Measurements from ENCODE around the gene AKT3.
"Not testable (repeated sequence)": the region's sequence is repeated elsewhere in the genome, so short reads cannot be mapped to it uniquely, and the experiment has no call there.

Gene AKT3

DNA sequence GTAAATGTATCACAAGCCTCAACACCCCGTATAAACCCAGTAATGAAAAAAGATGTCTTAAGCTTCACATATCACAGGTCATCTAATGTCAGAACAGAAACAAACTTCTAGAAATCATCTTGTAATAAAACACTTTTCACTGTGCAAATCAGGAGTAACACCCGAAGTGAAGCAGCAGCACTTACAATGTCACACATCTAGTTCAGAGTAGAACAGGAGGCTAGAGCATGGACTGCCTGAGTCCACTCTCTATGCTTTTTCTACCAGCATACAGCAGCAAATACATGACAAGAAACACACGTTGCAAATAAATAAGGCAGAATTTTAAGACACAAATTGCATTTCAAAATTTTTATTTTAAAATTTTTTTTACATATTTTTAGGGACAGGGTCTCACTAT lies 57.2 kb downstream of the AKT3 start:
- H3K9me3 ChIP-seq (ENCODE audit: control insufficient read depth in 5 of 5, low read length in 5 of 5): no peaks in the 10 kb centered on the region
- no peaks in the 10 kb centered on the region for H3K36me3 ChIP-seq (ENCODE audit: control insufficient read depth in 5 of 5, insufficient read depth in 5 of 5, low read length in 5 of 5)
- H3K4me1 ChIP-seq (ENCODE audit: control insufficient read depth in 5 of 5, insufficient read depth in 5 of 5, low read length in 5 of 5): peaks cover 0 to 35% (median 5%) of the 10 kb centered on the region in 5 donors
- H3K27me3 ChIP-seq (ENCODE audit: control insufficient read depth in 5 of 5, insufficient read depth in 4 of 5, low read length in 5 of 5): no peaks in the 10 kb centered on the region
- no peak overlapping the region for H3K27ac ChIP-seq (ENCODE audit: low read depth, low read length)
- no peak overlapping the region for H3K9ac ChIP-seq (ENCODE audit: low read length in 5 of 5)
- H3K4me3 ChIP-seq (ENCODE audit: low read depth in 1 of 5, low read length in 5 of 5): no peak overlapping the region

DNA sequence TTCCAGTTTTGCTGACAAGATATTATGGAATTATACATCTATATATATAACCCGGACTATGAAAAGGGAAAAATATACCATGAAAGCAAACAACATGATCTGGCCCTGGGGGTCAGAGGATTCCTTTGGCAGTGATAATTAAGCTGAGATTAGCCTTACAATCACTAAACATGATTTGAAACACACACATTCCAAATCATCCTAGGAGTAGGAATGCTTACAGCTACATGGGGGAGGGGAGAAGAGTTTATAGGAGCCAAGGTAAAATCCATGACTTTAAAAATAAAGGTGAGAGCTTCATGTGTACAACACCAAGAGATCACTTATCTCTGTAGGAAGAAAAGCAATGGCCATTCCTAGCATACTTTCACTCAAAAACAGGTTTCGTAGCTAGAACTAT lies 57.6 kb downstream of the AKT3 start:
- Histone ChIP-seq H3K4me3 (ENCODE audit: low read depth in 1 of 5, low read length in 5 of 5) (no peak overlapping the region), H3K27me3 (ENCODE audit: control insufficient read depth in 5 of 5, insufficient read depth in 4 of 5, low read length in 5 of 5) (no peaks in the 10 kb centered on the region), H3K9ac (ENCODE audit: low read length in 5 of 5) (no peak overlapping the region), H3K27ac (ENCODE audit: low read depth, low read length) (no peak overlapping the region), H3K4me1 (ENCODE audit: control insufficient read depth in 5 of 5, insufficient read depth in 5 of 5, low read length in 5 of 5) (peaks cover 0 to 35% (median 5%) of the 10 kb centered on the region in 5 donors), H3K9me3 (ENCODE audit: control insufficient read depth in 5 of 5, low read length in 5 of 5) (no peaks in the 10 kb centered on the region), H3K36me3 (ENCODE audit: control insufficient read depth in 5 of 5, insufficient read depth in 5 of 5, low read length in 5 of 5) (no peaks in the 10 kb centered on the region)

DNA sequence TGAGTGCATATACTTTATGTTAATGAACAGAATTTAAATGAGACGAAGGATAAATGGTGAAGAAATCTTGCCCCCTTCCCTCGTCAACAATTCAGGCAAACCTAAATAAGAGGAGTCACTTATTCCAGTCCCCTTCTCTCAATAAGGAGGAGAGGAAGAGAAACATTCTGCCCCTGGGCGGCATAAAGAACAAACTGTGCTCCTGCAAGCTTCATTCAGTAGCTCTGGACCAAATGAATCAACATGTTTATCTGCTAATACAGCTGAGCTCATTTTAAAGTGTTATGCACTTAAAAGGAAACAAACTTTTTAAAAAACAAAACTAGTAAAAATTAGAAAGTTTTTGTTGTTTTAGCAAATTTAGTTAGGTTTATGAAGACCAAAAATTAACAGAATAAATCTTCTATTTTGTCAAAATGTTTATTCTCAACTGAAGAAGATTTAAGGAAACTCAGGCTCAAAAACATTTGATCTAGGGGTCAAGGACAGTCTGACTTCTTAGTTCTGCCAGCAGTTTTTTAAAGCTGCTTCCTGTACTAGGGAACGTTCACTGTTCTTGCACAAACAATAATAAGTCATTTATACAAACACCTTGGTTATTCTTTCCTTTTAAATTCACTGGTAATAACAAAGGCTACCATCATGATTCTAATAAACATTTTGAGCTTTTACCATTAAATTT lies 58.3 kb downstream of the AKT3 start:
- no peak overlapping the region for H3K27ac ChIP-seq (ENCODE audit: low read depth, low read length)
- peaks cover 0 to 37% (median 5%) of the 10 kb centered on the region in 5 donors for H3K4me1 ChIP-seq (ENCODE audit: control insufficient read depth in 5 of 5, insufficient read depth in 5 of 5, low read length in 5 of 5)
- no peak overlapping the region for H3K4me3 ChIP-seq (ENCODE audit: low read depth in 1 of 5, low read length in 5 of 5)

GRCh38 chr1:243790404-243790803 lies 59.6 kb downstream of the AKT3 start:
- Histone ChIP-seq H3K27ac (ENCODE audit: low read depth, low read length) (no peak overlapping the region), H3K36me3 (ENCODE audit: control insufficient read depth in 5 of 5, insufficient read depth in 5 of 5, low read length in 5 of 5) (no peaks in the 10 kb centered on the region), H3K4me3 (ENCODE audit: low read depth in 1 of 5, low read length in 5 of 5) (no peak overlapping the region), H3K9me3 (ENCODE audit: control insufficient read depth in 5 of 5, low read length in 5 of 5) (no peaks in the 10 kb centered on the region), H3K4me1 (ENCODE audit: control insufficient read depth in 5 of 5, insufficient read depth in 5 of 5, low read length in 5 of 5) (peaks cover 0 to 42% (median 5%) of the 10 kb centered on the region in 5 donors), H3K9ac (ENCODE audit: low read length in 5 of 5) (no peak overlapping the region), H3K27me3 (ENCODE audit: control insufficient read depth in 5 of 5, insufficient read depth in 4 of 5, low read length in 5 of 5) (no peaks in the 10 kb centered on the region)

More for the DNA sequence above, 58.3 kb downstream of the AKT3 start:
- H3K9ac ChIP-seq (ENCODE audit: low read length in 5 of 5): no peak overlapping the region
- H3K9me3 ChIP-seq (ENCODE audit: control insufficient read depth in 5 of 5, low read length in 5 of 5): no peaks in the 10 kb centered on the region
- no peaks in the 10 kb centered on the region for H3K36me3 ChIP-seq (ENCODE audit: control insufficient read depth in 5 of 5, insufficient read depth in 5 of 5, low read length in 5 of 5)
- H3K27me3 ChIP-seq (ENCODE audit: control insufficient read depth in 5 of 5, insufficient read depth in 4 of 5, low read length in 5 of 5): no peaks in the 10 kb centered on the region

GRCh38 chr1:243786531-243786930 lies 63.5 kb downstream of the AKT3 start:
- Histone ChIP-seq H3K27ac (ENCODE audit: low read depth, low read length) (no peak overlapping the region), H3K4me1 (ENCODE audit: control insufficient read depth in 5 of 5, insufficient read depth in 5 of 5, low read length in 5 of 5) (peaks cover 0 to 25% (median 4%) of the 10 kb centered on the region in 5 donors), H3K4me3 (ENCODE audit: low read depth in 1 of 5, low read length in 5 of 5) (no peak overlapping the region), H3K9ac (ENCODE audit: low read length in 5 of 5) (no peak overlapping the region), H3K36me3 (ENCODE audit: control insufficient read depth in 5 of 5, insufficient read depth in 5 of 5, low read length in 5 of 5) (no peaks in the 10 kb centered on the region), H3K9me3 (ENCODE audit: control insufficient read depth in 5 of 5, low read length in 5 of 5) (no peaks in the 10 kb centered on the region), H3K27me3 (ENCODE audit: control insufficient read depth in 5 of 5, insufficient read depth in 4 of 5, low read length in 5 of 5) (no peaks in the 10 kb centered on the region)

GRCh38 chr1:243784506-243784905 lies 65.5 kb downstream of the AKT3 start:
- Histone ChIP-seq H3K4me1 (ENCODE audit: control insufficient read depth in 5 of 5, insufficient read depth in 5 of 5, low read length in 5 of 5) (peaks cover 0 to 8% (median 4%) of the 10 kb centered on the region in 5 donors), H3K36me3 (ENCODE audit: control insufficient read depth in 5 of 5, insufficient read depth in 5 of 5, low read length in 5 of 5) (no peaks in the 10 kb centered on the region), H3K9ac (ENCODE audit: low read length in 5 of 5) (no peak overlapping the region), H3K4me3 (ENCODE audit: low read depth in 1 of 5, low read length in 5 of 5) (no peak overlapping the region), H3K27ac (ENCODE audit: low read depth, low read length) (no peak overlapping the region), H3K9me3 (ENCODE audit: control insufficient read depth in 5 of 5, low read length in 5 of 5) (no peaks in the 10 kb centered on the region), H3K27me3 (ENCODE audit: control insufficient read depth in 5 of 5, insufficient read depth in 4 of 5, low read length in 5 of 5) (no peaks in the 10 kb centered on the region)

DNA sequence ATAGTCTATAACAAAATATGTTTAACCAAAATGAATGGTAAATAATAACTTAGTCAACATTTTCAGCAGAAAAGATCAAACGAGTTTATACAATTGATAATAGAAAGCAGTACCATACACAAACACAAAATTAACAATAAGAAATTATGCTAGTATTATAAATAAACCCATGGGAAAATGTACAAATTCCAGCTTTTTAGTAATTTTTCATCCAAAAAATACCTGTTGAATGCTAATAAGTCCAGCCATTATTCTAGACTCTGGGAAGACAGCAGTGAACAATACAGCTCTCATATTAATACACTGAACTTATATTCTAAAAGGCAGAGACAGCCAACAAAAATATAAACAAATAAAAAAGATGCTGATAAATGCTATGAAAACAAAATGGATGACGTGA lies 66.3 kb downstream of the AKT3 start:
- H3K36me3 ChIP-seq (ENCODE audit: control insufficient read depth in 5 of 5, insufficient read depth in 5 of 5, low read length in 5 of 5): no peaks in the 10 kb centered on the region
- H3K27me3 ChIP-seq (ENCODE audit: control insufficient read depth in 5 of 5, insufficient read depth in 4 of 5, low read length in 5 of 5): no peaks in the 10 kb centered on the region
- H3K9ac ChIP-seq (ENCODE audit: low read length in 5 of 5): no peak overlapping the region
- H3K27ac ChIP-seq (ENCODE audit: low read depth, low read length): no peak overlapping the region
- peaks cover 0 to 8% (median 4%) of the 10 kb centered on the region in 5 donors for H3K4me1 ChIP-seq (ENCODE audit: control insufficient read depth in 5 of 5, insufficient read depth in 5 of 5, low read length in 5 of 5)
- H3K4me3 ChIP-seq (ENCODE audit: low read depth in 1 of 5, low read length in 5 of 5): no peak overlapping the region
- H3K9me3 ChIP-seq (ENCODE audit: control insufficient read depth in 5 of 5, low read length in 5 of 5): no peaks in the 10 kb centered on the region

DNA sequence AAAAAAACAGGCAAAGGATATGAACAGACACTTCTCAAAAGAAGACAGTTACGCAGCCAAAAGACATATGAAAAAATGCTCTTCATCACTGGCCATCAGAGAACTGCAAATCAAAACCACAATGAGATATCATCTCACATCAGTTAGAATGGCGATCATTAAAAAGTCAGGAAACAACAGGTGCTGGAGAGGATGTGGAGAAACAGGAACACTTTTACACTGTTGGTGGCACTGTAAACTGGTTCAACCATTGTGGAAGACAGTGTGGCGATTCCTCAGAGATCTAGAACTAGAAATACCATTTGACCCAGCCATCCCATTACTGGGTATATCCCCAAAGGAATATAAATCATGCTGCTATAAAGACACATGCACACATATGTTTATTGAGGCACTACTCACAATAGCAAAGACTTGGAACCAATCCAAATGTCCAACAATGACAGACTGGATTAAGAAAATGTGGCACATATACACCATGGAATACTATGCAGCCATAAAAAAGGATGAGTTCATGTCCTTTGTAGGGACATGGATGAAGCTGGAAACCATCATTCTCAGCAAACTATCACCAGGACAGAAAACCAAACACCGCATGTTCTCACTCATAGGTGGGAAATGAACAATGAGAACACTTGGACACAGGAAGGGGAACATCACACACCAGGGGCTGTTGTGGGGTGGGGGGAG lies 77.5 kb downstream of the AKT3 start:
- not testable (repeated sequence) for H3K9ac ChIP-seq (ENCODE audit: low read length in 5 of 5); H3K27ac ChIP-seq (ENCODE audit: low read depth, low read length); H3K4me1 ChIP-seq (ENCODE audit: control insufficient read depth in 5 of 5, insufficient read depth in 5 of 5, low read length in 5 of 5); H3K4me3 ChIP-seq (ENCODE audit: low read depth in 1 of 5, low read length in 5 of 5); H3K36me3 ChIP-seq (ENCODE audit: control insufficient read depth in 5 of 5, insufficient read depth in 5 of 5, low read length in 5 of 5); H3K9me3 ChIP-seq (ENCODE audit: control insufficient read depth in 5 of 5, low read length in 5 of 5); H3K27me3 ChIP-seq (ENCODE audit: control insufficient read depth in 5 of 5, insufficient read depth in 4 of 5, low read length in 5 of 5)

DNA sequence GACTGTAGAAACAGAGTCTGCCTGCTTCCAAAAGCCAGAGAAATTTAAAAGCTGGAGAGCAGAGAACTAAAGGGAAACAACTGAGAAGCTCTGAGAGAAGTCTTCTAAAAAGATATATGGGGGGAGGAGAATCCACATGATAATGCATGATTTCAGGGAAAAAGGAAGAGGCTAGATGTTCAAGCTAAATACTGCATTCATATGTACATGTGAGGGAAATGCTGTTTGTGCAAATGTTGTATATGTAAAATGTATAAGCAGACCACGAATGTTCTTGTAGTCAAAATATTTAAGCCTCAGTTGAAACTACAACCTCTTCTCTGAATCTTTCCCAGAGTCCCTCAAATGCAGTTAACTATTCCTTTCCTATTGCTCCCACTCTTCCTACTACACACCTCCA lies 79.2 kb downstream of the AKT3 start:
- Histone ChIP-seq H3K4me1 (ENCODE audit: control insufficient read depth in 5 of 5, insufficient read depth in 5 of 5, low read length in 5 of 5) (no peaks in the 10 kb centered on the region), H3K36me3 (ENCODE audit: control insufficient read depth in 5 of 5, insufficient read depth in 5 of 5, low read length in 5 of 5) (no peaks in the 10 kb centered on the region), H3K9me3 (ENCODE audit: control insufficient read depth in 5 of 5, low read length in 5 of 5) (peaks cover 0 to under 1% (median 0%) of the 10 kb centered on the region in 5 donors), H3K4me3 (ENCODE audit: low read depth in 1 of 5, low read length in 5 of 5) (no peak overlapping the region), H3K27me3 (ENCODE audit: control insufficient read depth in 5 of 5, insufficient read depth in 4 of 5, low read length in 5 of 5) (no peaks in the 10 kb centered on the region), H3K9ac (ENCODE audit: low read length in 5 of 5) (no peak overlapping the region), H3K27ac (ENCODE audit: low read depth, low read length) (no peak overlapping the region)

GRCh38 chr1:243765676-243766075 lies 84.4 kb downstream of the AKT3 start:
- Histone ChIP-seq H3K9me3 (ENCODE audit: control insufficient read depth in 5 of 5, low read length in 5 of 5) (no peaks in the 10 kb centered on the region), H3K9ac (ENCODE audit: low read length in 5 of 5) (no peak overlapping the region), H3K27me3 (ENCODE audit: control insufficient read depth in 5 of 5, insufficient read depth in 4 of 5, low read length in 5 of 5) (no peaks in the 10 kb centered on the region)

More at GRCh38 chr1:243765676-243766075, 84.4 kb downstream of the AKT3 start:
- Histone ChIP-seq H3K4me3 (ENCODE audit: low read depth in 1 of 5, low read length in 5 of 5) (no peak overlapping the region), H3K4me1 (ENCODE audit: control insufficient read depth in 5 of 5, insufficient read depth in 5 of 5, low read length in 5 of 5) (no peaks in the 10 kb centered on the region), H3K36me3 (ENCODE audit: control insufficient read depth in 5 of 5, insufficient read depth in 5 of 5, low read length in 5 of 5) (no peaks in the 10 kb centered on the region), H3K27ac (ENCODE audit: low read depth, low read length) (no peak overlapping the region)
